H9 (cell line): ENCODE measurements around the gene LPP. TPM values are rescaled to one million over a fixed set of nuclear protein-coding genes. Genes with fewer than 3 reads are reported as not detected.

Experiments
- DNase-seq: peaks from one replicate; pipeline ENCODE4 v3.0.0-alpha.2; 2017
- H2AFZ ChIP-seq: one replicate; pipeline ENCODE4 v1.6.1; 2013; ENCODE audit warnings: mild to moderate bottlenecking, low read length, control low read depth, moderate library complexity
- H2AK5ac ChIP-seq: 2 replicates; pipeline ENCODE4 v1.6.1; 2013; ENCODE audit warnings: low read length, control low read depth, mixed read lengths; ENCODE audit not compliant: insufficient read length
- H2BK120ac ChIP-seq: one replicate; pipeline ENCODE4 v1.6.1; 2013; ENCODE audit warnings: low read depth, mild to moderate bottlenecking, low read length, control low read depth, inconsistent platforms; ENCODE audit not compliant: poor library complexity, severe bottlenecking
- H2BK12ac ChIP-seq: 2 replicates; pipeline ENCODE4 v1.6.1; 2013; ENCODE audit warnings: low read length, control low read depth, mixed read lengths, low read depth; ENCODE audit not compliant: insufficient read length
- H2BK15ac ChIP-seq: 2 replicates; pipeline ENCODE4 v1.6.1; 2013; ENCODE audit warnings: low read depth, low read length, control low read depth
- H2BK20ac ChIP-seq: one replicate; pipeline ENCODE4 v1.6.1; 2013; ENCODE audit warnings: low read depth, mild to moderate bottlenecking, low read length, control low read depth, inconsistent platforms; ENCODE audit not compliant: poor library complexity, severe bottlenecking
- H2BK5ac ChIP-seq: 2 replicates; pipeline ENCODE4 v1.6.1; 2013; ENCODE audit warnings: low read length, control low read depth, mixed read lengths; ENCODE audit not compliant: insufficient read length
- H3K14ac ChIP-seq: 2 replicates; pipeline ENCODE4 v1.6.1; 2013; ENCODE audit warnings: low read length, control low read depth; ENCODE audit not compliant: insufficient read depth
- H3K18ac ChIP-seq: 2 replicates; pipeline ENCODE4 v1.6.1; 2013; ENCODE audit warnings: low read depth, mild to moderate bottlenecking, mixed read lengths, low read length, control low read depth; ENCODE audit not compliant: insufficient read length
- H3K23ac ChIP-seq: 2 replicates; pipeline ENCODE4 v1.6.1; 2013; ENCODE audit warnings: low read length, control low read depth, mixed read lengths, low read depth; ENCODE audit not compliant: insufficient read length
- H3K23me2 ChIP-seq: 2 replicates; pipeline ENCODE4 v1.6.1; 2013; ENCODE audit warnings: low read depth, mild to moderate bottlenecking, mixed read lengths, low read length, control low read depth; ENCODE audit not compliant: insufficient read length, poor library complexity, severe bottlenecking
- H3K27ac ChIP-seq: 2 replicates; pipeline ENCODE4 v1.5.1; 2013; ENCODE audit warnings: low read length, control low read depth, mixed read lengths, low read depth; ENCODE audit not compliant: insufficient read length
- H3K27me3 ChIP-seq: 2 replicates; pipeline ENCODE4 v1.6.1; 2013; ENCODE audit warnings: low read length, control low read depth, inconsistent platforms; ENCODE audit not compliant: insufficient read depth
- H3K4ac ChIP-seq: 2 replicates; pipeline ENCODE4 v1.6.1; 2013; ENCODE audit warnings: low read depth, mild to moderate bottlenecking, control low read depth, inconsistent platforms, low read length, moderate library complexity
- H3K4me1 ChIP-seq: 2 replicates; pipeline ENCODE4 v1.6.1; 2013; ENCODE audit warnings: low read length, control low read depth, inconsistent platforms; ENCODE audit not compliant: insufficient read depth
- H3K4me2 ChIP-seq: 2 replicates; pipeline ENCODE4 v1.6.1; 2013; ENCODE audit warnings: low read length, control low read depth, mixed read lengths; ENCODE audit not compliant: insufficient read length, insufficient read depth
- H3K56ac ChIP-seq: 2 replicates; pipeline ENCODE4 v1.6.1; 2013; ENCODE audit warnings: low read depth, mild to moderate bottlenecking, mixed read lengths, low read length, control low read depth; ENCODE audit not compliant: insufficient read length
- H3K79me1 ChIP-seq: 2 replicates; pipeline ENCODE4 v1.6.1; 2013; ENCODE audit warnings: low read depth, mild to moderate bottlenecking, moderate library complexity, low read length, control low read depth, inconsistent platforms; ENCODE audit not compliant: insufficient read depth, poor library complexity, severe bottlenecking
- H3K79me2 ChIP-seq: 2 replicates; pipeline ENCODE4 v1.6.1; 2013; ENCODE audit warnings: low read length, control low read depth, inconsistent platforms; ENCODE audit not compliant: insufficient read depth
- H3K9ac ChIP-seq: 2 replicates; pipeline ENCODE4 v1.6.1; 2013; ENCODE audit warnings: low read length, control low read depth, mixed read lengths; ENCODE audit not compliant: insufficient read length; ENCODE audit errors: extremely low read depth
- H3K9me3 ChIP-seq: one replicate; pipeline ENCODE4 v1.6.1; 2013; ENCODE audit warnings: low read depth, low read length, inconsistent platforms; ENCODE audit not compliant: control insufficient read depth
- H3T11ph ChIP-seq: one replicate; pipeline ENCODE4 v1.6.1; 2013; ENCODE audit warnings: mild to moderate bottlenecking, low read length, control low read depth, inconsistent platforms
- H4K20me1 ChIP-seq: one replicate; pipeline ENCODE4 v1.6.1; 2013; ENCODE audit not compliant: control insufficient read depth, insufficient read length, insufficient read depth
- H4K5ac ChIP-seq: 2 replicates; pipeline ENCODE4 v1.6.1; 2013; ENCODE audit warnings: low read depth, mild to moderate bottlenecking, mixed read lengths, low read length, control low read depth; ENCODE audit not compliant: insufficient read length
- H4K8ac ChIP-seq: replicated peaks from 2 replicates; pipeline ENCODE4 v1.6.1; 2013; ENCODE audit warnings: low read length, control low read depth, mixed read lengths, low read depth; ENCODE audit not compliant: insufficient read length
- H4K91ac ChIP-seq: 2 replicates; pipeline ENCODE4 v1.6.1; 2013; ENCODE audit warnings: low read depth, mild to moderate bottlenecking, moderate library complexity, mixed read lengths, low read length, control low read depth; ENCODE audit not compliant: insufficient read length
- H3K27ac Mint-ChIP-seq, 3 experiments: 2 replicates in 2 of 3; 3 replicates in 1 of 3; pipeline ENCODE4 v1.8.0; 2020 to 2021; ENCODE audit warnings: mixed read lengths in 3 of 3, mild to moderate bottlenecking in 1 of 3, moderate library complexity in 1 of 3
- H3K27me3 Mint-ChIP-seq: 2 replicates; pipeline ENCODE4 v1.8.0; 2021; ENCODE audit warnings: low read depth, mild to moderate bottlenecking, moderate library complexity, mixed read lengths
- H3K36me3 Mint-ChIP-seq, 3 experiments: 2 replicates in 2 of 3; 3 replicates in 1 of 3; pipeline ENCODE4 v1.8.0; 2020 to 2021; ENCODE audit warnings: low read depth in 3 of 3, mixed read lengths in 3 of 3; ENCODE audit not compliant: insufficient read depth in 1 of 3
- H3K4me1 Mint-ChIP-seq, 2 experiments: 2 replicates each; pipeline ENCODE4 v1.8.0; 2020; ENCODE audit warnings: mixed read lengths in 2 of 2
- H3K4me3 Mint-ChIP-seq, 2 experiments: 2 replicates in 1 of 2; 3 replicates in 1 of 2; pipeline ENCODE4 v1.8.0; 2020 to 2021; ENCODE audit warnings: mild to moderate bottlenecking in 2 of 2, mixed read lengths in 2 of 2, moderate library complexity in 1 of 2
- H3K9me3 Mint-ChIP-seq, 2 experiments: 2 replicates in 1 of 2; 3 replicates in 1 of 2; pipeline ENCODE4 v1.8.0; 2020; ENCODE audit warnings: mild to moderate bottlenecking in 2 of 2, mixed read lengths in 2 of 2, moderate library complexity in 1 of 2
- CTCF ChIP-seq: fragments of 200-600 bp; sonication (generic); conservative IDR thresholded peaks from 3 replicates; pipeline ENCODE4 v1.8.0; 2021; ENCODE audit warnings: antibody characterized with exemption, mild to moderate bottlenecking
- WGBS: extraction: QIAGEN DNeasy Blood & Tissue Kit; methylation state at CpG from one replicate; pipeline ENCODE4 v1.1.7; 2013; ENCODE audit warnings: missing lambda C conversion rate, low lambda C conversion rate, mixed read lengths; ENCODE audit not compliant: insufficient read length; ENCODE audit errors: extremely low coverage; 5-methylcytosine and 5-hydroxymethylcytosine counted together
- total RNA-seq: library from RNA; stranded (reverse); gene quantifications from 2 replicates; pipeline ENCODE4 v1.2.1, GENCODE V29; 2021

LPP gene
- total RNA-seq, 1 experiment from 2014 or later, result 64.6 TPM

DNA sequence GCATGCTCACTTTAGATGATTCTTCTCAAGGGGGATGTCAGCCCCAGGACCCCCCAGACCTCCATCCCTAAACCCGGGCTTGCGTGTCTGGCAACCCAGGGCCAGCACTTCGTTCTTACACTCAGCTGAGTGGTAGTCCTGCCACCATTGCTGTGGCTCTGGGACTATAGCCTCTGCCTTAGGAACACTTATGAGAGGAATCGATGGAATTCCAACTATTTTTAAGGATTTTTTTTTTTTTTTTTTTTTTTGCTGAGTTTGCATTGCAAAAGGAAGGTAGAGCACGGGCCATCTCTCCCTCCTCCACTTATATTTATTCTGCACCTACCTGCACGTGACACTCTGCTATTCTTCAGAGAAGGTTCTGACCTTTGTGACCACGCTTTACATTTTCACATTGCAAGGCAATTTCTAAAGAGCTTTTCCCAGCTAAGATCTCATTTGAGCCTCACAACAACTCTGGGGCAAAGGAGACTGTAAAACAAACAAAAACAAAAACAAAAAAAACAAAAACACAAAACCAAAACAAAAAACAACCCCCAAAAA is 113.9 kb downstream of the LPP start:
- Histone ChIP-seq H3K23ac (no peak overlapping the region), H4K20me1 (no peaks in the 10 kb centered on the region), H2BK120ac (peak overlapping the region; percentile 72), H3T11ph (peak overlapping the region; percentile 84), H3K4me1 (peaks cover 30% of the 10 kb centered on the region), H3K27ac (peak overlapping the region; percentile 41), H3K56ac (no peak overlapping the region), H2BK15ac (no peak overlapping the region), H3K18ac (no peak overlapping the region), H4K91ac (no peak overlapping the region), H4K5ac (no peak overlapping the region), H2BK5ac (no peak overlapping the region), H3K14ac (no peak overlapping the region), H2AK5ac (no peak overlapping the region), H2BK12ac (no peak overlapping the region), H4K8ac (no peak overlapping the region), H2BK20ac (no peak overlapping the region), H3K23me2 (no peaks in the 10 kb centered on the region), H2AFZ (no peak overlapping the region), H3K9me3 (no peaks in the 10 kb centered on the region), H3K27me3 (no peaks in the 10 kb centered on the region), H3K79me1 (no peaks in the 10 kb centered on the region), H3K79me2 (peaks cover 3% of the 10 kb centered on the region; the same call in 1 of the 2 replicates), H3K4ac (peak overlapping the region; percentile 35; the same call in 1 of the 2 replicates), H3K4me2 (no peak overlapping the region), H3K9ac (no peak overlapping the region)
- TF ChIP-seq CTCF, result no peak
- H3K27ac Mint-ChIP-seq, result peak overlapping the region; percentile 28 to 84 (median 45); a peak in 5 of 7 replicates
- no peaks in the 10 kb centered on the region for H3K36me3 Mint-ChIP-seq
- no peaks in the 10 kb centered on the region for H3K27me3 Mint-ChIP-seq
- no peak overlapping the region for H3K4me3 Mint-ChIP-seq
- WGBS, result no CpG with 5 or more reads among the region's 7 CpGs
- H3K4me1 Mint-ChIP-seq, result peaks cover 30 to 31% of the 10 kb centered on the region in 2 experiments
- DNase-seq, result no peak
- H3K9me3 Mint-ChIP-seq, result no peaks in the 10 kb centered on the region
